Smooth muscle cell (in vitro differentiated cells): ENCODE data around the gene RPS6KB1. TPM values are rescaled to one million over a fixed set of nuclear protein-coding genes. Genes with fewer than 3 reads are reported as not detected.
A peak's percentile ranks its signal among the peaks of the same experiment; 100 is the strongest.

ENCODE experiments used
- DNase-seq: peaks from one replicate; lab custom pipeline; 2025; ENCODE audit not compliant: unreplicated experiment; lab: John Stamatoyannopoulos, UW
- H2AFZ ChIP-seq: fragments of 200-600 bp; sonication (generic); 2 replicates; pipeline ENCODE4 v1.6.0; 2016; ENCODE audit warnings: antibody characterized with exemption, low read depth, mild to moderate bottlenecking
- H3F3A ChIP-seq: fragments of 200-600 bp; sonication (generic); 2 replicates; pipeline ENCODE4 v1.6.0; 2017; ENCODE audit warnings: antibody characterized with exemption, low read depth
- H3K27ac ChIP-seq: fragments of 200-600 bp; sonication (generic); 2 replicates; pipeline ENCODE4 v1.5.1; 2016; ENCODE audit warnings: low read depth, mild to moderate bottlenecking
- H3K27me3 ChIP-seq: fragments of 200-600 bp; sonication (generic); 2 replicates; pipeline ENCODE4 v1.6.1; 2016; ENCODE audit warnings: low read depth, mild to moderate bottlenecking
- H3K36me3 ChIP-seq: fragments of 200-600 bp; sonication (generic); 2 replicates; pipeline ENCODE4 v1.5.1; 2016; ENCODE audit warnings: low read depth
- H3K4me1 ChIP-seq: fragments of 200-600 bp; sonication (generic); 2 replicates; pipeline ENCODE4 v1.5.1; 2016; ENCODE audit warnings: low read depth
- H3K4me2 ChIP-seq: fragments of 200-600 bp; sonication (generic); 2 replicates; pipeline ENCODE4 v1.6.0; 2016; ENCODE audit warnings: mild to moderate bottlenecking
- H3K4me3 ChIP-seq: fragments of 200-600 bp; sonication (generic); 2 replicates; pipeline ENCODE4 v1.5.1; 2016; ENCODE audit warnings: mild to moderate bottlenecking
- H3K79me2 ChIP-seq: fragments of 200-600 bp; sonication (generic); 2 replicates; pipeline ENCODE4 v1.6.0; 2016; ENCODE audit warnings: low read depth, mild to moderate bottlenecking
- H3K9ac ChIP-seq: fragments of 200-600 bp; sonication (generic); 2 replicates; pipeline ENCODE4 v1.6.0; 2016; ENCODE audit warnings: low read depth
- H3K9me3 ChIP-seq: fragments of 200-600 bp; sonication (generic); replicated peaks from 2 replicates; pipeline ENCODE4 v1.5.1; 2016; ENCODE audit warnings: low read depth
- H4K20me1 ChIP-seq: fragments of 200-600 bp; sonication (generic); 2 replicates; pipeline ENCODE4 v1.6.0; 2016; ENCODE audit warnings: low read depth
- CTCF ChIP-seq: fragments of 200-600 bp; sonication (generic); IDR thresholded peaks from 2 replicates; pipeline ENCODE4 v1.5.1; 2017; ENCODE audit warnings: borderline replicate concordance, mild to moderate bottlenecking, antibody characterized with exemption; ENCODE audit not compliant: insufficient read depth, poor library complexity, severe bottlenecking
- WGBS: methylation state at CpG from one replicate; pipeline ENCODE4 v1.1.7; 2016; ENCODE audit warnings: low lambda C conversion rate; 5-methylcytosine and 5-hydroxymethylcytosine counted together
- polyA plus RNA-seq: library from polyadenylated mRNA; unstranded; fragments of >200 nt; fragmentation: Nextera tagmentation; extraction: Ambion mirVana; gene quantifications from 2 replicates; pipeline ENCODE4 v1.2.1, GENCODE V29; 2016
- total RNA-seq: library from RNA; depleted of rRNA; stranded (reverse); fragments of >200 nt; gene quantifications from 2 replicates; pipeline ENCODE4 v1.2.3, GENCODE V29; 2014

RPS6KB1 gene
- total and polyA plus RNA-seq, 2 experiments from 2014 or later: 19.0 to 20.8 TPM

- no peak overlapping the region for H2AFZ ChIP-seq
- H3K4me2 ChIP-seq: no peak overlapping the region
- TF ChIP-seq CTCF: no peak
- H3K4me3 ChIP-seq: no peak overlapping the region
- no peaks in the 10 kb centered on the region for H3K9me3 ChIP-seq
- no peak for DNase-seq
- no peak overlapping the region for H3K27ac ChIP-seq
- peaks cover 5% of the 10 kb centered on the region for H3K4me1 ChIP-seq
- H3K79me2 ChIP-seq: no peaks in the 10 kb centered on the region
- H4K20me1 ChIP-seq: no peaks in the 10 kb centered on the region
- H3K36me3 ChIP-seq: no peaks in the 10 kb centered on the region
- 81% methylated on average over 3 of the region's 3 CpGs for WGBS
- H3K9ac ChIP-seq: no peak overlapping the region
- H3F3A ChIP-seq: peaks cover 17% of the 10 kb centered on the region
- no peaks in the 10 kb centered on the region for H3K27me3 ChIP-seq
These were observed 35.8 kb upstream of the RPS6KB1 start for GRCh38 chr17:59856859-59857794.

DNA sequence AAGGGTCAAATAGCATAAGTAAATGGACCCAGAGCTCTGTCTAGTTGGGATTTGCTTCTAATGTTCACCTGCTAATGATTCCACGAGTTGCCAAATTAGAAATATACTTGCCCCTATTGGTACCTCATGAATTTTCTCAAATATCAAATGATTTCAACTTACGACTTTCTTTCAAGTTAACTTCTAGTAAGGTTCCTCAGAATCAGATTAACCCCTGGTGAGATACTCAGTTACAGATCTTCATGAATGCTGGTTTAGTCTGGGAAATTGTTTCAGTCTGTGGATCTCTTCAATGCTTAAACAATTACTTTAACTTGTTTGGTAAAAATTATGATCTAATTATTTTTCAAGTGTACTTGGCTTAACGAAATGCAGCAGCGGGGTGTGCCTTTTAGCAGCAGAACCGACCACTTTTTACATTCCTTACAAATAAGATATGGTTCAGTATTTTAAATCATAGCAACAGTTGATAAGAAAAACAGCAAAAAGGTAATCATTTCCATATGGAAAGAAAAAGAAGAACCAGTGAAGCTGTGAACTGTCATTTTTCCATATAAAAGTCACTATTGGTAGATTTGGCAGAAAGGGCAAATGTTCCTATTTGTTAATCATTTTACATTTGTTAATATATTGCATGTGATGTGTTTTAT lies 34.6 kb upstream of the RPS6KB1 start:
- Histone ChIP-seq H3K4me1 (peaks cover 5% of the 10 kb centered on the region), H3K4me2 (no peak overlapping the region), H3K79me2 (no peaks in the 10 kb centered on the region), H2AFZ (no peak overlapping the region), H3K27ac (peak overlapping the region; percentile 30), H3K9ac (peak overlapping the region; percentile 26), H3K27me3 (no peaks in the 10 kb centered on the region), H3K9me3 (no peaks in the 10 kb centered on the region), H3F3A (peaks cover 11% of the 10 kb centered on the region), H3K36me3 (no peaks in the 10 kb centered on the region), H4K20me1 (no peaks in the 10 kb centered on the region), H3K4me3 (no peak overlapping the region)
- no peak for DNase-seq
- 79% methylated on average over 5 of the region's 5 CpGs for WGBS
- TF ChIP-seq CTCF: no peak

DNA sequence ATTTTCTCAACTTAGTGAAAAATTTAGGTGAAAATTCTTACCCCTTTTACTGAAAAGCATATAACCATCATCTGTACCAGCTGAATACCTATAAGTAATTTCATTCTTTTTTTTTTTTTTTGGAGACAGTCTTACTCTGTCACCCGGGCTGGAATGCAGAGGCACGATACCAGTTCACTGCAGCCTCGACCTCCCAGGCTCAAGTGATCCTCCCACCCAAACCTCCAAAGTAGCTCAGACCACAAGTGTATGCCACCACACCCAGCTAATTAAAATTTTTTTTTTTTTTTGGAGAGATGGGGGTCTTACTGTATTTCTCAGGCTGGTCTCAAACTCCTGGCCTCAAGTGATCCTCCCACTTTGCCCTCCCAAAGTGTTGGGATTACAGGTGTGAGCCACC lies 34.0 kb upstream of the RPS6KB1 start:
- Histone ChIP-seq H3K27ac (no peak overlapping the region), H3K4me1 (peaks cover 5% of the 10 kb centered on the region), H3K4me3 (no peak overlapping the region), H3K36me3 (no peaks in the 10 kb centered on the region), H3K4me2 (no peak overlapping the region), H2AFZ (no peak overlapping the region), H3K27me3 (no peaks in the 10 kb centered on the region), H4K20me1 (no peaks in the 10 kb centered on the region), H3F3A (peaks cover 11% of the 10 kb centered on the region), H3K79me2 (no peaks in the 10 kb centered on the region), H3K9ac (no peak overlapping the region), H3K9me3 (no peaks in the 10 kb centered on the region)
- WGBS: 45% methylated on average over 3 of the region's 3 CpGs
- no peak for DNase-seq
- no peak for TF ChIP-seq CTCF
